Progenitor cell of endocrine pancreas (in vitro differentiated cells): Measurements from ENCODE around the gene CUX1. TPM values are rescaled to one million over a fixed set of nuclear protein-coding genes. Genes with fewer than 3 reads are reported as not detected.
"Not testable (repeated sequence)": the region's sequence is repeated elsewhere in the genome, so short reads cannot be mapped to it uniquely, and the experiment has no call there.

Experiments used
- DNase-seq: peaks from one replicate; pipeline ENCODE4 v3.0.0; 2021; ENCODE audit warnings: low spot score; ENCODE audit not compliant: unreplicated experiment
- H3K27ac Mint-ChIP-seq: 2 replicates; pipeline ENCODE4 v1.8.0; 2021; ENCODE audit warnings: mild to moderate bottlenecking, moderate library complexity, mixed read lengths
- H3K27me3 Mint-ChIP-seq: 2 replicates; pipeline ENCODE4 v1.8.0; 2021; ENCODE audit warnings: mixed read lengths
- H3K36me3 Mint-ChIP-seq: 2 replicates; pipeline ENCODE4 v1.8.0; 2022; ENCODE audit warnings: mixed read lengths; ENCODE audit not compliant: insufficient read depth
- H3K4me1 Mint-ChIP-seq: 2 replicates; pipeline ENCODE4 v1.8.0; 2021; ENCODE audit warnings: low read depth, mixed read lengths
- H3K4me3 Mint-ChIP-seq: 2 replicates; pipeline ENCODE4 v1.8.0; 2021; ENCODE audit warnings: low read depth, mild to moderate bottlenecking, moderate library complexity, mixed read lengths
- H3K9me3 Mint-ChIP-seq: 2 replicates; pipeline ENCODE4 v1.8.0; 2021; ENCODE audit warnings: low read depth, mixed read lengths
- CTCF ChIP-seq: fragments of 200-600 bp; sonication (generic); IDR thresholded peaks from one replicate; pipeline ENCODE4 v1.5.0; 2021; ENCODE audit warnings: antibody characterized with exemption, mild to moderate bottlenecking; ENCODE audit not compliant: unreplicated experiment
- total RNA-seq: library from RNA; stranded (reverse); gene quantifications from 2 replicates; pipeline ENCODE4 v1.2.1, GENCODE V29; 2021

Gene CUX1
- total RNA-seq, 1 donor from 2014 or later: 103 TPM

GRCh38 chr7:101927802-101928201 lies 110.4 kb downstream of the CUX1 start:
- H3K9me3 Mint-ChIP-seq: peaks cover 8% of the 10 kb centered on the region
- no peak for TF ChIP-seq CTCF
- peaks cover 33% of the 10 kb centered on the region for H3K36me3 Mint-ChIP-seq
- no peak for DNase-seq
- H3K27me3 Mint-ChIP-seq: no peaks in the 10 kb centered on the region
- peaks cover 20% of the 10 kb centered on the region for H3K4me1 Mint-ChIP-seq
- H3K4me3 Mint-ChIP-seq: no peak overlapping the region
- no peak overlapping the region for H3K27ac Mint-ChIP-seq

DNA sequence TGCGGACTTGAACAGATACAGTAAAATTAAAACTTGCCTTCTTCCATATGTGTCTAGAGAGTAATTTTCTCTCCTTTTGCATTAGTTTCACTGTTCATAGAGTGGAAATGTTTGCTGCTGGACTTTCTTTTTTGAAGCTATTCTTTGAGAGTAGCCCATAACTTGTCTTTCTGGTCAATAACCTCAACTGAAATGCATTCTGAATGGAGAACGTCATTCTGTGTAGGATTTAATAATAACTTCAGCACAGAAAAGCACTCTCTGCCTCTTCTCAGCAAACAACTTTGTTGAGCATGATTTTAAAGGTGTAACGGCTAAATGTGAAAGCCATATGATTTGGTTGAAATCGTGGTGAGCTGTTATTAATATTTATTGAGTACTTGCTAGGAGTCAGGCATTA lies 111.8 kb downstream of the CUX1 start:
- Mint-ChIP-seq H3K27ac (no peak overlapping the region), H3K9me3 (peaks cover 8% of the 10 kb centered on the region), H3K27me3 (no peaks in the 10 kb centered on the region), H3K4me1 (peaks cover 25% of the 10 kb centered on the region), H3K4me3 (no peak overlapping the region), H3K36me3 (peaks cover 27% of the 10 kb centered on the region)
- no peak for TF ChIP-seq CTCF
- no peak for DNase-seq

DNA sequence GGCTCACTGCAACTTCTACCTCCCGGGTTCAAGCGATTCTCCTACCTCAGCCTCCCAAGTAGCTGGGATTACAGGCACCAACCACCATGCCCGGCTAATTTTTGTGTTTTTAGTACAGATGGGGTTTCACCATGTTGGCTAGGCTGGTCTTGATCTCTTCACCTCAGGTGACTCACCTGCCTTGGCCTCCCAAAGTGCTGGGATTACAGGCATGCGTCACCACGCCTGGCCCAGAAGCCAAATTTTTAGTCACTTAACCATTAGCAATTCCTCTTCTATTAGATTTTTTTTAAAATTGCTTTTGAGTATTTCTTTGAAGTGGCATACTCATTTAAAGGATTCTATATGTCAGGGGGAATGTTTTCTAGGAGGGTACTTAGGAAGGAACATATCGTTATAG lies 112.5 kb downstream of the CUX1 start:
- not testable (repeated sequence) for H3K4me3 Mint-ChIP-seq, DNase-seq, H3K9me3 Mint-ChIP-seq, H3K27me3 Mint-ChIP-seq
- Mint-ChIP-seq H3K27ac (peak overlapping the region; percentile 19), H3K36me3 (peaks cover 27% of the 10 kb centered on the region), H3K4me1 (peaks cover 32% of the 10 kb centered on the region)

- no peaks in the 10 kb centered on the region for H3K27me3 Mint-ChIP-seq
- TF ChIP-seq CTCF: no peak
- H3K9me3 Mint-ChIP-seq: peaks cover 8% of the 10 kb centered on the region
- no peak overlapping the region for H3K4me3 Mint-ChIP-seq
- H3K27ac Mint-ChIP-seq: peak overlapping the region; percentile 89
- peaks cover 47% of the 10 kb centered on the region for H3K4me1 Mint-ChIP-seq
- no peak for DNase-seq
- peaks cover 24% of the 10 kb centered on the region for H3K36me3 Mint-ChIP-seq
Observed at GRCh38 chr7:101932083-101932482, 114.7 kb downstream of the CUX1 start.

GRCh38 chr7:101933028-101933427 lies 115.6 kb downstream of the CUX1 start:
- peaks cover 8% of the 10 kb centered on the region for H3K9me3 Mint-ChIP-seq
- H3K27ac Mint-ChIP-seq: no peak overlapping the region
- no peak for DNase-seq
- H3K4me3 Mint-ChIP-seq: no peak overlapping the region
- H3K4me1 Mint-ChIP-seq: peaks cover 47% of the 10 kb centered on the region
- no peaks in the 10 kb centered on the region for H3K27me3 Mint-ChIP-seq
- peaks cover 22% of the 10 kb centered on the region for H3K36me3 Mint-ChIP-seq
- no peak for TF ChIP-seq CTCF

DNA sequence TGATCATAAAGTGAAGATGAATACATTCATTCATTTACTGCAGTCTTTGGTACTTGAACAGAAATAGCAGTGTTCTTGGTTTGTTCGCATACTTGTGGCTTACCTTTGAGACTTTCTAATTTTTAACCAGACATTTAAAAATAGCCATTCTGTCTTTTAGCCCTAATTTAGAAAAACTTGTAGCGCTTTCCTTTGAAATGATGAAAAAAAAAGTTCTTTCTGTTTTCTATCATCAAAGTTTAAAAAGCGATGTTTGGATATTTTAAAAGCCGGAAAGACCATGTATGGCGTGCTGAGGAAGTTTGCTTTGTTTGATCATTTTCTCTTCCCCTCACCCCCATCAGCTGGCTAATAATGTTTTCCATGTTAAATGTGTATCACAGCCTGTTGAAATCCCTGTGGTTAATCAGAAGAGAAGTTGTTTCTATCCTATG lies 116.3 kb downstream of the CUX1 start:
- no peak overlapping the region for H3K27ac Mint-ChIP-seq
- TF ChIP-seq CTCF: no peak
- H3K9me3 Mint-ChIP-seq: peaks cover 8% of the 10 kb centered on the region
- peaks cover 24% of the 10 kb centered on the region for H3K36me3 Mint-ChIP-seq
- no peaks in the 10 kb centered on the region for H3K27me3 Mint-ChIP-seq
- H3K4me3 Mint-ChIP-seq: no peak overlapping the region
- H3K4me1 Mint-ChIP-seq: peaks cover 47% of the 10 kb centered on the region
- DNase-seq: no peak
